Left ventricle myocardium inferior (tissue), 1 donor: ENCODE data around the gene PTPN3. TPM values are rescaled to one million over a fixed set of nuclear protein-coding genes. Genes with fewer than 3 reads are reported as not detected.
A peak's percentile ranks its signal among the peaks of the same experiment; 100 is the strongest.

Source experiments
- DNase-seq: peaks from one replicate; pipeline ENCODE4 v3.0.0-alpha.2; 2020
- H3K27ac ChIP-seq: fragments of 200-600 bp; replicated peaks from 2 replicates; pipeline ENCODE4 v1.8.0; 2021
- H3K27me3 ChIP-seq: fragments of 200-600 bp; 2 replicates; pipeline ENCODE4 v1.8.0; 2021; ENCODE audit warnings: low read depth
- H3K36me3 ChIP-seq: fragments of 200-600 bp; 2 replicates; pipeline ENCODE4 v1.8.0; 2021
- H3K4me1 ChIP-seq: fragments of 200-600 bp; 2 replicates; pipeline ENCODE4 v1.8.0; 2021
- H3K4me3 ChIP-seq: fragments of 200-600 bp; 2 replicates; pipeline ENCODE4 v1.8.0; 2021; ENCODE audit warnings: mild to moderate bottlenecking, moderate library complexity
- H3K9me3 ChIP-seq: fragments of 200-600 bp; replicated peaks from 2 replicates; pipeline ENCODE4 v1.8.0; 2021
- CTCF ChIP-seq: fragments of 200-600 bp; IDR thresholded peaks from 2 replicates; pipeline ENCODE4 v1.8.0; 2021; ENCODE audit warnings: antibody characterized with exemption, mild to moderate bottlenecking, borderline replicate concordance
- intact Hi-C: fragments of 100-400 bp; cut with micrococcal nuclease; formaldehyde crosslinking; loops from one replicate; pipeline ENCODE4 v1.11.0; 2022
- total RNA-seq: library from RNA; stranded (reverse); fragmentation: NEBNext Ultra II Directional; extraction: Animal tissue kit (Norgen Biotek cat#: 25700); gene quantifications from one replicate; pipeline ENCODE4 v1.2.1, GENCODE V29; 2021
- donor health status: DM: no; HTN: yes; CAD: no; lungs with severe emphysema.

PTPN3 gene
- total RNA-seq, 1 donor from 2014 or later = 27.4 TPM

GRCh38 chr9:109416135-109416706, 81.9 kb downstream of the PTPN3 start:
- no peaks in the 10 kb centered on the region for H3K27me3 ChIP-seq
- intact Hi-C loops = no loop called here
- H3K9me3 ChIP-seq = no peaks in the 10 kb centered on the region
- H3K36me3 ChIP-seq = peaks cover 5% of the 10 kb centered on the region
- DNase-seq = no peak
- peaks cover 54% of the 10 kb centered on the region for H3K4me1 ChIP-seq
- no peak for TF ChIP-seq CTCF
- H3K4me3 ChIP-seq = peak overlapping the region; percentile 64
- peak overlapping the region; percentile 88 for H3K27ac ChIP-seq

GRCh38 chr9:109414125-109414785, 83.9 kb downstream of the PTPN3 start:
- Histone ChIP-seq H3K36me3 (peaks cover 17% of the 10 kb centered on the region), H3K9me3 (no peaks in the 10 kb centered on the region), H3K27me3 (no peaks in the 10 kb centered on the region), H3K4me3 (no peak overlapping the region), H3K27ac (no peak overlapping the region), H3K4me1 (peaks cover 54% of the 10 kb centered on the region)
- TF ChIP-seq CTCF = no peak
- intact Hi-C loops = no loop called here
- no peak for DNase-seq

- Histone ChIP-seq H3K4me3 (no peak overlapping the region), H3K27ac (peak overlapping the region; percentile 26), H3K9me3 (no peaks in the 10 kb centered on the region), H3K27me3 (no peaks in the 10 kb centered on the region), H3K4me1 (peaks cover 39% of the 10 kb centered on the region), H3K36me3 (peaks cover 40% of the 10 kb centered on the region)
- intact Hi-C loops = no loop called here
- TF ChIP-seq CTCF = peak; percentile 62
- no peak for DNase-seq
Observed at GRCh38 chr9:109411798-109412352, 86.2 kb downstream of the PTPN3 start.

GRCh38 chr9:109411069-109411761, 86.9 kb downstream of the PTPN3 start:
- peaks cover 46% of the 10 kb centered on the region for H3K36me3 ChIP-seq
- no peaks in the 10 kb centered on the region for H3K27me3 ChIP-seq
- no peak overlapping the region for H3K4me3 ChIP-seq
- no peak for DNase-seq
- H3K27ac ChIP-seq = no peak overlapping the region
- peaks cover 33% of the 10 kb centered on the region for H3K4me1 ChIP-seq
- intact Hi-C loops = no loop called here
- TF ChIP-seq CTCF = no peak
- no peaks in the 10 kb centered on the region for H3K9me3 ChIP-seq

- no peaks in the 10 kb centered on the region for H3K27me3 ChIP-seq
- peaks cover 59% of the 10 kb centered on the region for H3K36me3 ChIP-seq
- intact Hi-C loops = no loop called here
- no peak overlapping the region for H3K4me3 ChIP-seq
- peaks cover 22% of the 10 kb centered on the region for H3K4me1 ChIP-seq
- no peak for TF ChIP-seq CTCF
- no peak for DNase-seq
- no peaks in the 10 kb centered on the region for H3K9me3 ChIP-seq
- H3K27ac ChIP-seq = no peak overlapping the region
Observed at GRCh38 chr9:109409773-109410397, 88.2 kb downstream of the PTPN3 start.
